HepG2 (cell line): ENCODE measurements around the gene RPLP2. TPM values are rescaled to one million over a fixed set of nuclear protein-coding genes. Genes with fewer than 3 reads are reported as not detected.

ENCODE experiments used
- DDIT3 ChIP-seq: sonication (generic); formaldehyde crosslinking; IDR thresholded peaks from 2 replicates; pipeline ENCODE4 v1.4.0; 2020; ENCODE audit warnings: mild to moderate bottlenecking, missing genetic modification reagents
- ERF ChIP-seq: IDR thresholded peaks from 2 replicates; pipeline ENCODE4 v1.6.1; 2018; ENCODE audit warnings: missing biosample characterization, missing genetic modification reagents
- FOXP4 ChIP-seq: sonication (generic); formaldehyde crosslinking; IDR thresholded peaks from 2 replicates; pipeline ENCODE4 v1.4.0; 2020; ENCODE audit warnings: missing genetic modification reagents
- MATR3 ChIP-seq: sonication (generic); formaldehyde crosslinking; IDR thresholded peaks from 2 replicates; pipeline ENCODE4 v1.4.0; 2020; ENCODE audit warnings: missing genetic modification reagents
- RFXAP ChIP-seq: sonication (generic); formaldehyde crosslinking; IDR thresholded peaks from 2 replicates; pipeline ENCODE4 v1.4.0; 2020; ENCODE audit warnings: missing genetic modification reagents, borderline replicate concordance
- ZBTB40 ChIP-seq, 2 experiments: fragments of 450-650 bp in 1 of 2; sonication (generic) in 1 of 2; formaldehyde crosslinking in 1 of 2; IDR thresholded peaks; 2 replicates each; pipeline versions ENCODE4 v1.6.1 to v1.8.0; 2016 to 2022; ENCODE audit warnings: antibody characterized with exemption in 1 of 2, mild to moderate bottlenecking in 1 of 2, missing genetic modification reagents in 1 of 2
- ZNF383 ChIP-seq: sonication (generic); formaldehyde crosslinking; IDR thresholded peaks from 2 replicates; pipeline ENCODE4 v1.4.0; 2020; ENCODE audit warnings: missing genetic modification reagents, mild to moderate bottlenecking, borderline replicate concordance
- ZNF605 ChIP-seq: sonication (generic); formaldehyde crosslinking; IDR thresholded peaks from 2 replicates; pipeline ENCODE4 v1.8.0; 2022; ENCODE audit warnings: mild to moderate bottlenecking, missing genetic modification reagents
- ZNF691 ChIP-seq: sonication (generic); formaldehyde crosslinking; IDR thresholded peaks from 2 replicates; pipeline ENCODE4 v1.4.0; 2020; ENCODE audit warnings: missing genetic modification reagents, low read depth, mild to moderate bottlenecking, borderline replicate concordance
- ZNF790 ChIP-seq: sonication (generic); formaldehyde crosslinking; IDR thresholded peaks from 2 replicates; pipeline ENCODE4 v1.8.0; 2022; ENCODE audit warnings: missing genetic modification reagents, mild to moderate bottlenecking, borderline replicate concordance
- ZXDC ChIP-seq: sonication (generic); formaldehyde crosslinking; IDR thresholded peaks from 2 replicates; pipeline ENCODE4 v1.5.0; 2020; ENCODE audit warnings: mild to moderate bottlenecking, missing genetic modification reagents
- polyA plus RNA-seq, 8 experiments: library from polyadenylated mRNA; depleted of rRNA in 3 of 8; stranded (reverse) in 7 of 8; unstranded in 1 of 8; fragments of >200 nt; fragmentation: Illumina TruSeq in 4 of 8; extraction: Trizol in 4 of 8; gene quantifications; 2 replicates each; pipeline versions ENCODE4 v1.2.1 to v1.2.3, GENCODE V29; 2011 to 2016; ENCODE audit warnings: low read depth in 4 of 8, missing spikeins in 1 of 8, mixed read lengths in 1 of 8; ENCODE audit not compliant: insufficient read depth in 1 of 8
- total RNA-seq, 5 experiments: library from RNA; depleted of rRNA; stranded (reverse); fragments of >200 nt; fragmentation: Illumina TruSeq; extraction: Trizol; gene quantifications; 2 replicates each; pipeline ENCODE4 v1.2.3, GENCODE V29; 2016; ENCODE audit warnings: low read depth in 1 of 5

RPLP2 gene
- total and polyA plus RNA-seq, 2 of the 13 experiments (the other 11 are each of a cell fraction or from before 2014, with no cell fraction given), result 978 to 2,106 TPM

GRCh38 chr11:777288-778255 lies 32.2 kb upstream of the RPLP2 start, which contains the start of gene GATD1 (continued):
- TF ChIP-seq ZXDC (CRISPR knock-in tag) (peak; percentile 18; the same call in 1 of the 2 replicates), ERF (no peak; the same call in 1 of the 2 replicates), ZNF790 (CRISPR knock-in tag) (peak; percentile 52; the same call in 1 of the 2 replicates), ZNF605 (no peak), ZNF383 (CRISPR knock-in tag) (0 out of 2 replicates have a peak, but pooled peaks have one; percentile 12), MATR3 (CRISPR knock-in tag) (no peak), DDIT3 (CRISPR knock-in tag) (no peak), ZBTB40 (IDR thresholded peaks at IDR 0.05) (no peak), ZBTB40 (CRISPR knock-in tag; IDR thresholded peaks at IDR 0.05) (0 out of 2 replicates have a peak, but pooled peaks have one; percentile 43), FOXP4 (CRISPR knock-in tag) (peak; percentile 17; the same call in 1 of the 2 replicates), RFXAP (CRISPR knock-in tag) (no peak), ZNF691 (CRISPR knock-in tag) (no peak)
